Mesenchymal stem cell (in vitro differentiated cells and primary cell): ENCODE measurements around the gene PPP1R1C.

Source experiments
- DNase-seq: peaks from one replicate; pipeline ENCODE4 v3.0.0-alpha.2; 2013
- H2AFZ ChIP-seq: one replicate; pipeline ENCODE4 v1.6.1; 2013; ENCODE audit warnings: low read depth, mild to moderate bottlenecking, control low read depth, inconsistent platforms, low read length, moderate library complexity
- H2AK5ac ChIP-seq: 2 replicates; pipeline ENCODE4 v1.6.1; 2013; ENCODE audit warnings: low read length, moderate library complexity, mild to moderate bottlenecking, inconsistent platforms; ENCODE audit not compliant: severe bottlenecking
- H2BK120ac ChIP-seq: one replicate; pipeline ENCODE4 v1.6.1; 2013; ENCODE audit warnings: low read depth, mild to moderate bottlenecking, inconsistent platforms, low read length, moderate library complexity
- H2BK12ac ChIP-seq, 2 experiments: one replicate each; pipeline ENCODE4 v1.6.1; 2013; ENCODE audit warnings: inconsistent platforms in 2 of 2, low read length in 2 of 2, mild to moderate bottlenecking in 2 of 2, moderate library complexity in 2 of 2, control low read depth in 1 of 2
- H2BK15ac ChIP-seq: one replicate; pipeline ENCODE4 v1.6.1; 2013; ENCODE audit warnings: mild to moderate bottlenecking, low read depth, inconsistent platforms; ENCODE audit not compliant: poor library complexity, severe bottlenecking
- H2BK5ac ChIP-seq: 2 replicates; pipeline ENCODE4 v1.6.1; 2013; ENCODE audit warnings: low read depth, mild to moderate bottlenecking, low read length, control low read depth, inconsistent platforms; ENCODE audit not compliant: poor library complexity, severe bottlenecking
- H3K14ac ChIP-seq, 2 experiments: one replicate each; pipeline ENCODE4 v1.6.1; 2013; ENCODE audit warnings: inconsistent platforms in 2 of 2, low read length in 2 of 2, control low read depth in 1 of 2, mild to moderate bottlenecking in 1 of 2, moderate library complexity in 1 of 2
- H3K18ac ChIP-seq, 2 experiments: one replicate each; pipeline ENCODE4 v1.6.1; 2013; ENCODE audit warnings: inconsistent platforms in 2 of 2, low read length in 2 of 2, control low read depth in 1 of 2, low read depth in 1 of 2, mild to moderate bottlenecking in 1 of 2
- H3K23ac ChIP-seq, 2 experiments: one replicate each; pipeline ENCODE4 v1.6.1; 2013; ENCODE audit warnings: inconsistent platforms in 2 of 2, low read length in 2 of 2, mild to moderate bottlenecking in 2 of 2, moderate library complexity in 2 of 2, control low read depth in 1 of 2
- H3K27ac ChIP-seq: 2 replicates; pipeline ENCODE4 v1.5.1; 2013; ENCODE audit warnings: mild to moderate bottlenecking, moderate library complexity, low read length, control low read depth, inconsistent platforms; ENCODE audit not compliant: poor library complexity, severe bottlenecking
- H3K27me3 ChIP-seq, 2 experiments: 2 replicates each; pipeline versions ENCODE4 v1.6.1 to v1.7.0; 2013; ENCODE audit warnings: low read length in 2 of 2, mild to moderate bottlenecking in 2 of 2, moderate library complexity in 2 of 2, control low read depth in 1 of 2, inconsistent platforms in 1 of 2; ENCODE audit not compliant: control insufficient read depth in 1 of 2, insufficient read depth in 1 of 2
- H3K36me3 ChIP-seq, 2 experiments: 2 replicates each; pipeline versions ENCODE4 v1.6.1 to v1.7.0; 2013; ENCODE audit warnings: low read length in 2 of 2, control low read depth in 1 of 2, inconsistent platforms in 1 of 2, low read depth in 1 of 2, mild to moderate bottlenecking in 1 of 2; ENCODE audit not compliant: insufficient read depth in 2 of 2, control insufficient read depth in 1 of 2
- H3K4ac ChIP-seq, 2 experiments: one replicate each; pipeline ENCODE4 v1.6.1; 2013; ENCODE audit warnings: inconsistent platforms in 2 of 2, low read length in 2 of 2, mild to moderate bottlenecking in 2 of 2, moderate library complexity in 2 of 2, control low read depth in 1 of 2, low read depth in 1 of 2
- H3K4me1 ChIP-seq: 2 replicates; pipeline ENCODE4 v1.6.1; 2013; ENCODE audit warnings: low read depth, low read length, control low read depth; ENCODE audit not compliant: control insufficient read depth, insufficient read depth
- H3K4me2 ChIP-seq: 2 replicates; pipeline ENCODE4 v1.6.1; 2013; ENCODE audit warnings: low read length, mild to moderate bottlenecking, inconsistent platforms; ENCODE audit not compliant: poor library complexity, severe bottlenecking
- H3K4me3 ChIP-seq, 2 experiments: 2 replicates each; pipeline versions ENCODE4 v1.5.1 to v1.7.0; 2013; ENCODE audit warnings: low read length in 2 of 2, mild to moderate bottlenecking in 2 of 2, control low read depth in 1 of 2, low read depth in 1 of 2; ENCODE audit not compliant: insufficient read depth in 1 of 2
- H3K79me1 ChIP-seq: replicated peaks from 2 replicates; pipeline ENCODE4 v1.6.1; 2013; ENCODE audit warnings: mild to moderate bottlenecking, control low read depth, low read length, inconsistent platforms; ENCODE audit not compliant: poor library complexity, severe bottlenecking
- H3K9ac ChIP-seq: 2 replicates; pipeline ENCODE4 v1.7.0; 2013; ENCODE audit warnings: mild to moderate bottlenecking, low read length, moderate library complexity
- H3K9me3 ChIP-seq: 2 replicates; pipeline ENCODE4 v1.7.0; 2013; ENCODE audit warnings: mild to moderate bottlenecking, low read length; ENCODE audit not compliant: control insufficient read depth
- H4K8ac ChIP-seq: one replicate; pipeline ENCODE4 v1.6.1; 2013; ENCODE audit warnings: inconsistent platforms, mild to moderate bottlenecking, low read length, moderate library complexity
- H4K91ac ChIP-seq: one replicate; pipeline ENCODE4 v1.6.1; 2013; ENCODE audit warnings: mild to moderate bottlenecking, low read length, inconsistent platforms
- WGBS: methylation state at CpG from one replicate; pipeline ENCODE4 v1.1.7; 2013; ENCODE audit warnings: mixed read lengths; 5-methylcytosine and 5-hydroxymethylcytosine counted together

The PPP1R1C gene

GRCh38 chr2:181949047-181949446, 36.6 kb upstream of the PPP1R1C start:
- H2BK12ac ChIP-seq: no peak overlapping the region
- no peaks in the 10 kb centered on the region for H3K9me3 ChIP-seq
- H3K27me3 ChIP-seq: no peaks in the 10 kb centered on the region
- no peak overlapping the region for H2AK5ac ChIP-seq
- no peak overlapping the region for H3K27ac ChIP-seq
- DNase-seq: no peak
- H3K36me3 ChIP-seq: no peaks in the 10 kb centered on the region
- no peak overlapping the region for H4K8ac ChIP-seq
- H3K14ac ChIP-seq: no peak overlapping the region
- H3K4me2 ChIP-seq: no peak overlapping the region
- no peak overlapping the region for H3K4ac ChIP-seq
- H3K18ac ChIP-seq: no peak overlapping the region
- H2AFZ ChIP-seq: no peak overlapping the region
- no peak overlapping the region for H2BK5ac ChIP-seq
- no peak overlapping the region for H3K9ac ChIP-seq
- H4K91ac ChIP-seq: no peak overlapping the region
- no peak overlapping the region for H2BK15ac ChIP-seq
- no peak overlapping the region for H3K23ac ChIP-seq
- H2BK120ac ChIP-seq: no peak overlapping the region
- no peaks in the 10 kb centered on the region for H3K79me1 ChIP-seq
- H3K4me3 ChIP-seq: no peak overlapping the region
- H3K4me1 ChIP-seq: peaks cover 2% of the 10 kb centered on the region

- no peak overlapping the region for H4K8ac ChIP-seq
- H2BK12ac ChIP-seq: peak overlapping the region in 1 of 2 experiments; percentile 31
- no peak overlapping the region for H2BK5ac ChIP-seq
- no peak overlapping the region for H3K18ac ChIP-seq
- no peak for DNase-seq
- H3K27me3 ChIP-seq: no peaks in the 10 kb centered on the region
- H3K23ac ChIP-seq: no peak overlapping the region
- no peak overlapping the region for H2BK15ac ChIP-seq
- no peak overlapping the region for H2BK120ac ChIP-seq
- H4K91ac ChIP-seq: no peak overlapping the region
- H3K27ac ChIP-seq: no peak overlapping the region
- H2AFZ ChIP-seq: no peak overlapping the region
- H3K9me3 ChIP-seq: no peaks in the 10 kb centered on the region
- H3K4me2 ChIP-seq: no peak overlapping the region
- H3K14ac ChIP-seq: no peak overlapping the region
- 100% methylated on average over 1 of the region's 1 CpG for whole genome bisulfite sequencing
- H3K36me3 ChIP-seq: no peaks in the 10 kb centered on the region
- H3K4ac ChIP-seq: no peak overlapping the region
- H3K79me1 ChIP-seq: no peaks in the 10 kb centered on the region
- H3K4me3 ChIP-seq: no peak overlapping the region
- no peak overlapping the region for H3K9ac ChIP-seq
- H2AK5ac ChIP-seq: no peak overlapping the region
- peaks cover 3% of the 10 kb centered on the region for H3K4me1 ChIP-seq
Measured at GRCh38 chr2:181952404-181953226, 33.0 kb upstream of the PPP1R1C start.

- peak overlapping the region; percentile 52 for H3K4me2 ChIP-seq
- H3K9me3 ChIP-seq: no peaks in the 10 kb centered on the region
- peak overlapping the region; percentile 60 for H3K4me3 ChIP-seq
- H3K27ac ChIP-seq: no peak overlapping the region
- peak overlapping the region in 1 of 2 experiments; percentile 76 for H2BK12ac ChIP-seq
- peak overlapping the region; percentile 68 for H2BK120ac ChIP-seq
- H3K23ac ChIP-seq: no peak overlapping the region
- H2AFZ ChIP-seq: no peak overlapping the region
- no peak overlapping the region for H4K91ac ChIP-seq
- no peak overlapping the region for H3K14ac ChIP-seq
- no peak overlapping the region for H2BK5ac ChIP-seq
- DNase-seq: peak; percentile 69
- peaks cover 3% of the 10 kb centered on the region for H3K4me1 ChIP-seq
- H3K27me3 ChIP-seq: no peaks in the 10 kb centered on the region
- no peaks in the 10 kb centered on the region for H3K36me3 ChIP-seq
- H3K4ac ChIP-seq: no peak overlapping the region
- H3K9ac ChIP-seq: peak overlapping the region; percentile 49
- WGBS: 8% methylated on average over 19 of the region's 19 CpGs
- no peak overlapping the region for H4K8ac ChIP-seq
- peak overlapping the region in 1 of 2 experiments; percentile 43 for H3K18ac ChIP-seq
- H3K79me1 ChIP-seq: peaks cover 1% of the 10 kb centered on the region
- H2BK15ac ChIP-seq: no peak overlapping the region
- H2AK5ac ChIP-seq: no peak overlapping the region
Measured at GRCh38 chr2:181953881-181954537, 31.6 kb upstream of the PPP1R1C start.

- no peak overlapping the region for H2AK5ac ChIP-seq
- H2AFZ ChIP-seq: no peak overlapping the region
- no peak overlapping the region for H2BK5ac ChIP-seq
- H3K4ac ChIP-seq: no peak overlapping the region
- no peak overlapping the region for H3K14ac ChIP-seq
- DNase-seq: no peak
- peak overlapping the region in 1 of 2 experiments; percentile 60 for H3K4me3 ChIP-seq
- peak overlapping the region; percentile 49 for H3K9ac ChIP-seq
- H3K23ac ChIP-seq: no peak overlapping the region
- no peak overlapping the region for H2BK15ac ChIP-seq
- no peaks in the 10 kb centered on the region for H3K9me3 ChIP-seq
- no peaks in the 10 kb centered on the region for H3K36me3 ChIP-seq
- peak overlapping the region; percentile 59 for H3K27ac ChIP-seq
- no peak overlapping the region for H4K8ac ChIP-seq
- peaks cover 1% of the 10 kb centered on the region for H3K79me1 ChIP-seq
- no peaks in the 10 kb centered on the region for H3K27me3 ChIP-seq
- H2BK120ac ChIP-seq: no peak overlapping the region
- no peak overlapping the region for H4K91ac ChIP-seq
- peaks cover 3% of the 10 kb centered on the region for H3K4me1 ChIP-seq
- H3K4me2 ChIP-seq: no peak overlapping the region
- H2BK12ac ChIP-seq: no peak overlapping the region
- H3K18ac ChIP-seq: no peak overlapping the region
- WGBS: 16% methylated on average over 3 of the region's 4 CpGs
Measured at GRCh38 chr2:181954538-181954883, 31.1 kb upstream of the PPP1R1C start.
